A549 (cell line): ENCODE results near the gene TRIM37.
A peak's percentile ranks its signal among the peaks of the same experiment; 100 is the strongest.

Experiments
- EP300 ChIP-seq, 2 experiments: fragments of >200 bp; sonication (Bioruptor Twin); formaldehyde crosslinking; IDR thresholded peaks; 2 replicates in 1 of 2; 3 replicates in 1 of 2; pipeline ENCODE4 v1.6.1; 2016 to 2017
- JUN ChIP-seq, 2 experiments: fragments of >200 bp; sonication (Bioruptor Twin); formaldehyde crosslinking; IDR thresholded peaks; 2 replicates in 1 of 2; 3 replicates in 1 of 2; pipeline ENCODE4 v1.6.1; 2016 to 2017
- KDM1A ChIP-seq: fragments of 200-600 bp; sonication (generic); IDR thresholded peaks from 2 replicates; pipeline ENCODE4 v1.6.1; 2016; ENCODE audit warnings: low read depth, mild to moderate bottlenecking
- MAZ ChIP-seq: fragments of 150-350 bp; IDR thresholded peaks from 2 replicates; pipeline ENCODE4 v1.6.1; 2014; ENCODE audit warnings: antibody characterized with exemption, low read depth, low read length, borderline replicate concordance
- RARB ChIP-seq: fragments of 250-450 bp; sonication (Bioruptor Pico); IDR thresholded peaks from 2 replicates; pipeline ENCODE4 v1.8.0; 2021; ENCODE audit warnings: mild to moderate bottlenecking, moderate library complexity
- TF ChIP-seq, protein P1 (sequence below): fragments of >200 bp; sonication (Bioruptor Twin); formaldehyde crosslinking; IDR thresholded peaks from 3 replicates; pipeline ENCODE4 v1.5.1; 2016

DNA sequence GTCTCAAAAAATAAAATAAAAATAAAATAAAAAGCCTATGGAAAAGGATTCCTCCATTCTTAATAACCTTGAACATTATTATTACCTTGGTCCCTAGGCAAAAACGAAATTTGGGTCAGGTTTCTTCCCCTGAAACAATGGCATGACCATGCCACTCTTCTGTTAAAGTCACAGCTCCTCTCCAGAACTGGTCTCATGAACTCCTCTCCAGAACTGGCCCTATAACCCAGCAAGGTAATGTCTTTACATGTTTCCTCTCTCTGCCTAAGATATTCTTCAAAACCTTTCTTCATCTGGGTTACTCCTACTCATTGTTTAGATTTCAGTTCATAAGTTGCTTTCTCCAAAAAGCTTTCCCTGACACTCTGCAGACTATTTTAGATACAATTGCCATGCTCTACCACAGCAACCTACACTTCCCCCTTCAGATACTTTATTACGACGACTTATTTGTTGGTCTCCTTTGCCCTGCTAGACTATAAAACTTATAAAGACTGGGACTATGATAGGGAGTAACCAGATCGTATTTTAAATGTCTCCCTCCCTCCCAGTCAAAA, 13.5 kb downstream of the TRIM37 start:
- no peak for TF ChIP-seq JUN (IDR thresholded peaks at IDR 0.05)
- peak; percentile 40; the same call in 1 of the 2 replicates for TF ChIP-seq RARB (CRISPR knock-in tag)
- TF ChIP-seq, protein P1, sequence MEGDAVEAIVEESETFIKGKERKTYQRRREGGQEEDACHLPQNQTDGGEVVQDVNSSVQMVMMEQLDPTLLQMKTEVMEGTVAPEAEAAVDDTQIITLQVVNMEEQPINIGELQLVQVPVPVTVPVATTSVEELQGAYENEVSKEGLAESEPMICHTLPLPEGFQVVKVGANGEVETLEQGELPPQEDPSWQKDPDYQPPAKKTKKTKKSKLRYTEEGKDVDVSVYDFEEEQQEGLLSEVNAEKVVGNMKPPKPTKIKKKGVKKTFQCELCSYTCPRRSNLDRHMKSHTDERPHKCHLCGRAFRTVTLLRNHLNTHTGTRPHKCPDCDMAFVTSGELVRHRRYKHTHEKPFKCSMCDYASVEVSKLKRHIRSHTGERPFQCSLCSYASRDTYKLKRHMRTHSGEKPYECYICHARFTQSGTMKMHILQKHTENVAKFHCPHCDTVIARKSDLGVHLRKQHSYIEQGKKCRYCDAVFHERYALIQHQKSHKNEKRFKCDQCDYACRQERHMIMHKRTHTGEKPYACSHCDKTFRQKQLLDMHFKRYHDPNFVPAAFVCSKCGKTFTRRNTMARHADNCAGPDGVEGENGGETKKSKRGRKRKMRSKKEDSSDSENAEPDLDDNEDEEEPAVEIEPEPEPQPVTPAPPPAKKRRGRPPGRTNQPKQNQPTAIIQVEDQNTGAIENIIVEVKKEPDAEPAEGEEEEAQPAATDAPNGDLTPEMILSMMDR, result no peak
- TF ChIP-seq MAZ, result no peak
- TF ChIP-seq KDM1A, result no peak
- no peak for TF ChIP-seq EP300 (IDR thresholded peaks at IDR 0.05)
